Astrocyte (in vitro differentiated cells and primary cell): Measurements from ENCODE around the gene ADAM11. TPM values are rescaled to one million over a fixed set of nuclear protein-coding genes. Genes with fewer than 3 reads are reported as not detected.

ENCODE experiments used
- DNase-seq: peaks from one replicate; pipeline ENCODE4 v3.0.0-alpha.2; 2010; ENCODE audit warnings: low read depth
- FAIRE-seq: peaks from 2 replicates; lab custom pipeline; 2011; peaks lifted over from hg19 to GRCh38; lab: Jason Lieb, UNC
- H2AFZ ChIP-seq: 2 replicates; pipeline ENCODE4 v1.6.0; 2012; ENCODE audit warnings: low read depth, low read length, inconsistent platforms
- H3K27ac ChIP-seq: 2 replicates; pipeline ENCODE4 v1.5.1; 2011; ENCODE audit warnings: low read depth, low read length, inconsistent platforms
- H3K27me3 ChIP-seq: 2 replicates; pipeline ENCODE4 v1.6.0; 2011; ENCODE audit warnings: low read length, inconsistent platforms; ENCODE audit not compliant: insufficient read depth
- H3K36me3 ChIP-seq: 2 replicates; pipeline ENCODE4 v1.5.1; 2011; ENCODE audit warnings: low read length, inconsistent platforms; ENCODE audit not compliant: insufficient read depth
- H3K4me1 ChIP-seq: 2 replicates; pipeline ENCODE4 v1.5.1; 2011; ENCODE audit warnings: low read length, inconsistent platforms; ENCODE audit not compliant: insufficient read depth
- H3K4me2 ChIP-seq: 2 replicates; pipeline ENCODE4 v1.6.0; 2012; ENCODE audit warnings: low read length, inconsistent platforms
- H3K4me3 ChIP-seq: 2 replicates; pipeline ENCODE4 v1.5.1; 2011; ENCODE audit warnings: low read depth, mild to moderate bottlenecking, low read length, inconsistent platforms; ENCODE audit not compliant: insufficient read depth
- H3K79me2 ChIP-seq: 2 replicates; pipeline ENCODE4 v1.6.0; 2012; ENCODE audit warnings: mild to moderate bottlenecking, low read length, inconsistent platforms; ENCODE audit not compliant: insufficient read depth
- H3K9ac ChIP-seq: 2 replicates; pipeline ENCODE4 v1.6.0; 2012; ENCODE audit warnings: mild to moderate bottlenecking, low read length, inconsistent platforms
- H3K9me3 ChIP-seq: 2 replicates; pipeline ENCODE4 v1.5.1; 2012; ENCODE audit warnings: low read depth, mild to moderate bottlenecking, low read length, inconsistent platforms; ENCODE audit not compliant: insufficient read depth
- H4K20me1 ChIP-seq: 2 replicates; pipeline ENCODE4 v1.6.0; 2012; ENCODE audit warnings: low read length, inconsistent platforms; ENCODE audit not compliant: insufficient read depth
- H3K27ac Mint-ChIP-seq: one replicate; pipeline ENCODE4 v1.8.0; 2021; ENCODE audit warnings: mild to moderate bottlenecking, mixed read lengths; ENCODE audit not compliant: unreplicated experiment
- H3K27me3 Mint-ChIP-seq: one replicate; pipeline ENCODE4 v1.8.0; 2021; ENCODE audit warnings: low read depth, mixed read lengths; ENCODE audit not compliant: unreplicated experiment
- H3K36me3 Mint-ChIP-seq: one replicate; pipeline ENCODE4 v1.8.0; 2021; ENCODE audit warnings: low read depth, mixed read lengths; ENCODE audit not compliant: unreplicated experiment
- H3K4me1 Mint-ChIP-seq: one replicate; pipeline ENCODE4 v1.8.0; 2021; ENCODE audit warnings: low read depth, mixed read lengths; ENCODE audit not compliant: unreplicated experiment
- H3K4me3 Mint-ChIP-seq: one replicate; pipeline ENCODE4 v1.8.0; 2021; ENCODE audit warnings: mild to moderate bottlenecking, moderate library complexity, mixed read lengths; ENCODE audit not compliant: unreplicated experiment
- H3K9me3 Mint-ChIP-seq: one replicate; pipeline ENCODE4 v1.8.0; 2021; ENCODE audit warnings: mild to moderate bottlenecking, mixed read lengths; ENCODE audit not compliant: unreplicated experiment
- EZH2 ChIP-seq: IDR thresholded peaks from 2 replicates; pipeline ENCODE4 v1.6.1; 2012; ENCODE audit warnings: mild to moderate bottlenecking, low read length, inconsistent platforms; ENCODE audit not compliant: insufficient read depth
- total RNA-seq: library from RNA; stranded (reverse); gene quantifications from 2 replicates; pipeline ENCODE4 v1.2.1, GENCODE V29; 2021
- TF ChIP-seq, protein P1 (sequence below): IDR thresholded peaks from 2 replicates; pipeline ENCODE4 v1.5.1; 2011; ENCODE audit warnings: low read depth, mild to moderate bottlenecking, inconsistent platforms, low read length, moderate library complexity; ENCODE audit not compliant: insufficient read depth

Gene ADAM11
- total RNA-seq, 1 donor from 2014 or later = 0.43 TPM

DNA sequence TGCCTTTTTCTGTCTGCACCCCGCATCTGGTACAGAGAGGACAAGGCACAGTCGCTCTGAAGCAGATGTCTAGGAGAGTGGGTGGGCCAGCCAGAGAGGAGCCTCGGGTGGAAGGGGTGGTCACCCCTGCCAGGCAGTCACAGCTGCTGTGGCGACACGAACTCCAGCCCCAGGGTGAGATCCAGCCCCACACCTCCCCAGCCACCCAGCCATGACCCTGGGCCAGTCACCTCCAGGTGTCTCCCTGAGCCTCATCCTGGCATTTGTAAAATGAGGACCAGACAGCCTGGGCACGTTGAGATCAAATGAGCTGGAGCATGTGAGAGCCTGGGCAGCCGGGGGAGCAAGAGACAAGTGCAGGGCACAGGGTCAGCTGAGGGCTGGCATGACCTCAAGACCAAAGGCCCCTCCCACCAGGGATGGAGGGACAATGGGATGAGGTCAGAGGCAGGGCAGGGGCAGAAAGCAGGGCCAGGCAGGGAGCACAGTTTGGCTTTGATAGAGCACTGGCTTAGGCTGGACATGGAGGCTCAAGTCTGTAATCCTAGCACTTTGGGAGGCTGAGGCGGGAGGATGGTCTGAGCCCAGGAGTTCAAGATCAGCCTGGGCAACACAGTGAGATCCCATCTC lies 7.7 kb downstream of the ADAM11 start:
- peaks cover 4% of the 10 kb centered on the region for H3K4me1 Mint-ChIP-seq

DNA sequence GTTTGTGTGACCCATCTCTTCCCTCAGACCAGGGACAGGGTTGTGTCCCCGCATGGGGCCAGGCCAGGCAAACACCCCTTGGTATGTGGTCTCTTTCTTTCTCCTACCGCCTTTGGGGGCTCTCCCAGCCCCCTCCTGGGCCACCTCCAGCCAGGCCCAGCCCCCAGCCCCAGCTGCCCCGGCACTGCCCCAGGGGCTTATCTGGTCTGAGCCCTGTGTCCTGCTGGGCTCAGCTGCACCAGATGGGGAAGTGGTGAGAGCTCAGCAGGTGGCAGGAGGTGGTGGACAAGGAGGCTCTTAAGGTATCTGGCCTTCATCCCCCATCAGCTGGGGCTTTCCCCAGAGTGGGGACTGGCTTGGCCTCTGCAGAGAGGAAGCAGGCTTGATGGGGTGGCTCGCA lies 8.7 kb downstream of the ADAM11 start:
- DNase-seq = no peak
- Histone ChIP-seq H3K4me1 (no peaks in the 10 kb centered on the region), H3K9ac (no peak overlapping the region), H2AFZ (no peak overlapping the region), H3K27ac (no peak overlapping the region), H3K27me3 (no peaks in the 10 kb centered on the region), H3K4me3 (no peak overlapping the region), H4K20me1 (no peaks in the 10 kb centered on the region), H3K9me3 (no peaks in the 10 kb centered on the region), H3K36me3 (no peaks in the 10 kb centered on the region), H3K79me2 (no peaks in the 10 kb centered on the region), H3K4me2 (no peak overlapping the region)
- no peaks in the 10 kb centered on the region for H3K9me3 Mint-ChIP-seq
- no peak overlapping the region for H3K27ac Mint-ChIP-seq
- peaks cover 4% of the 10 kb centered on the region for H3K4me1 Mint-ChIP-seq
- H3K36me3 Mint-ChIP-seq = no peaks in the 10 kb centered on the region
- no peak overlapping the region for H3K4me3 Mint-ChIP-seq
- TF ChIP-seq, protein P1, sequence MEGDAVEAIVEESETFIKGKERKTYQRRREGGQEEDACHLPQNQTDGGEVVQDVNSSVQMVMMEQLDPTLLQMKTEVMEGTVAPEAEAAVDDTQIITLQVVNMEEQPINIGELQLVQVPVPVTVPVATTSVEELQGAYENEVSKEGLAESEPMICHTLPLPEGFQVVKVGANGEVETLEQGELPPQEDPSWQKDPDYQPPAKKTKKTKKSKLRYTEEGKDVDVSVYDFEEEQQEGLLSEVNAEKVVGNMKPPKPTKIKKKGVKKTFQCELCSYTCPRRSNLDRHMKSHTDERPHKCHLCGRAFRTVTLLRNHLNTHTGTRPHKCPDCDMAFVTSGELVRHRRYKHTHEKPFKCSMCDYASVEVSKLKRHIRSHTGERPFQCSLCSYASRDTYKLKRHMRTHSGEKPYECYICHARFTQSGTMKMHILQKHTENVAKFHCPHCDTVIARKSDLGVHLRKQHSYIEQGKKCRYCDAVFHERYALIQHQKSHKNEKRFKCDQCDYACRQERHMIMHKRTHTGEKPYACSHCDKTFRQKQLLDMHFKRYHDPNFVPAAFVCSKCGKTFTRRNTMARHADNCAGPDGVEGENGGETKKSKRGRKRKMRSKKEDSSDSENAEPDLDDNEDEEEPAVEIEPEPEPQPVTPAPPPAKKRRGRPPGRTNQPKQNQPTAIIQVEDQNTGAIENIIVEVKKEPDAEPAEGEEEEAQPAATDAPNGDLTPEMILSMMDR = no peak
- TF ChIP-seq EZH2 = no peak
- H3K27me3 Mint-ChIP-seq = peaks cover 42% of the 10 kb centered on the region
- FAIRE-seq = no peak

More for the DNA sequence above, 7.7 kb downstream of the ADAM11 start:
- Histone ChIP-seq H3K9ac (no peak overlapping the region), H3K36me3 (no peaks in the 10 kb centered on the region), H3K79me2 (no peaks in the 10 kb centered on the region), H3K27me3 (no peaks in the 10 kb centered on the region), H4K20me1 (no peaks in the 10 kb centered on the region), H3K9me3 (no peaks in the 10 kb centered on the region), H3K4me1 (no peaks in the 10 kb centered on the region), H3K27ac (no peak overlapping the region), H3K4me2 (no peak overlapping the region), H3K4me3 (no peak overlapping the region), H2AFZ (no peak overlapping the region)
- Mint-ChIP-seq H3K27me3 (peaks cover 49% of the 10 kb centered on the region), H3K4me3 (no peak overlapping the region), H3K27ac (no peak overlapping the region), H3K36me3 (no peaks in the 10 kb centered on the region), H3K9me3 (no peaks in the 10 kb centered on the region)
- TF ChIP-seq, protein P1 = no peak
- no peak for TF ChIP-seq EZH2
- DNase-seq (no peak), FAIRE-seq (no peak)

DNA sequence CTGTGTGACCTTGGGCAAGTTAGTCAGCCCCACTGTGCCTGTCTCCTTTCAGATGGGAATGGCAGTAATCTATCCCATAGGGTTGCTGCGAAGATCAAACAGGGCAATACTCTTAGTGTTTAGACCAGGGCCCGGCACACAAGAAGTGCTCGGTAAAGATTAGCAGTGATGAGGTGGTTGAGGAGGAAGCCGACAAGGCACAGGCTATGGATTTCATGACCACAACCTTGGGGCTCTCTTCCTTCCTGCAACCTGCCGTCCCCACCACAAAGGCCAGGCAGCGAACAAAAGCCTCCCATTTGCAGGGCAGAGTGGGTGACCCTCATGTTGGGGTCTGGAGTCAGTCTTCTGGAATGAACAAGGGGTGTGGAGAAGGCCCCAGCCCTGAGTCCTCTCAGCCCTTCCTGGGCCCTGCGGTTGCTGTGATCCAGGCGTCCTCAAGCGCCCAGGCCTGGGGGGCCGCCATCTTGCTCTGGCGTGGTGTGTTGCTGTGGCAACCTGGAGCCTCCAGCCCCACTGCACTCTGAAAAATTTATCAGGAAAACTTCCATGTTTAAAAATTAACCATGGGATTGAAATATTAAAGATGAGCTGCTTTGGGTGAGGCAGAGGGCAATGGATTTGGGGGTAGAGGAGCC lies 9.8 kb downstream of the ADAM11 start:
- no peaks in the 10 kb centered on the region for H3K36me3 ChIP-seq
- H3K9me3 ChIP-seq = no peaks in the 10 kb centered on the region
- H3K27ac ChIP-seq = no peak overlapping the region
- no peak for FAIRE-seq
- no peak for DNase-seq
- no peaks in the 10 kb centered on the region for H4K20me1 ChIP-seq
- no peaks in the 10 kb centered on the region for H3K36me3 Mint-ChIP-seq
- no peak overlapping the region for H3K4me2 ChIP-seq
- no peak overlapping the region for H3K27ac Mint-ChIP-seq
- H3K4me3 Mint-ChIP-seq = no peak overlapping the region
- no peak overlapping the region for H3K4me3 ChIP-seq
- H3K4me1 Mint-ChIP-seq = peaks cover 4% of the 10 kb centered on the region
- no peaks in the 10 kb centered on the region for H3K4me1 ChIP-seq
- no peaks in the 10 kb centered on the region for H3K27me3 ChIP-seq
- no peaks in the 10 kb centered on the region for H3K9me3 Mint-ChIP-seq
- H3K27me3 Mint-ChIP-seq = peaks cover 38% of the 10 kb centered on the region
- no peak overlapping the region for H2AFZ ChIP-seq
- no peak for TF ChIP-seq EZH2
- TF ChIP-seq, protein P1 = no peak
- H3K79me2 ChIP-seq = no peaks in the 10 kb centered on the region
- no peak overlapping the region for H3K9ac ChIP-seq
